Ovary (tissue), 3 donors: Measurements from ENCODE around the gene COX7B2.

ENCODE experiments used
- EP300 ChIP-seq: sonication (generic); formaldehyde crosslinking; IDR thresholded peaks from one replicate; pipeline ENCODE4 v1.6.1; 2017; ENCODE audit warnings: antibody characterized with exemption
- POLR2A ChIP-seq: fragments of 450-650 bp; IDR thresholded peaks from one replicate; pipeline ENCODE4 v1.6.1; 2017; ENCODE audit warnings: antibody characterized with exemption, mild to moderate bottlenecking, moderate library complexity
- TF ChIP-seq, protein P1 (sequence below), 3 donors: fragments of 450-650 bp in 2 of 3; fragments of 200-600 bp in 1 of 3; IDR thresholded peaks; one replicate each; pipeline versions ENCODE4 v1.5.1 to v1.8.0; 2016 to 2022; ENCODE audit warnings: antibody characterized with exemption in 3 of 3, mild to moderate bottlenecking in 1 of 3
- donor health status: DM: no; HTN: no; CAD: no.

DNA sequence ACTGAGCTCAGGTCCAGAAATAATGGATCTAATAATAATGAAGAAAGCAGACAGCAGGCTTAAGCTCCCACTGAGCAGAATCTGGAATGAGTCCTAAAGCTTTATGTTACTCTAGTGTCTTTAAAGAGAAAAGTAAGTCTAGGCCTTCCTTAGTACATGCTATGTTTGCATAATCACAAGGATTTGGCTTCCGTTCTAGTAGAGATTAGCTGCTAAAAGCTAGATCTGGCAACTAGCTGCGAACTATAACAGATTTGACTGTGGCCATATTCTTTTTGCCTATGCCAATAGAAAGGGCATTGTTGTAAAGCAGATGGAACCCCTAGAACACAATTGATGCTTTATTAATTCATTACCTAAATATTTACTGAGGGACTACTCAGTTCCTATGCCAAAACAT, 19.0 kb downstream of the COX7B2 start:
- TF ChIP-seq, protein P1, sequence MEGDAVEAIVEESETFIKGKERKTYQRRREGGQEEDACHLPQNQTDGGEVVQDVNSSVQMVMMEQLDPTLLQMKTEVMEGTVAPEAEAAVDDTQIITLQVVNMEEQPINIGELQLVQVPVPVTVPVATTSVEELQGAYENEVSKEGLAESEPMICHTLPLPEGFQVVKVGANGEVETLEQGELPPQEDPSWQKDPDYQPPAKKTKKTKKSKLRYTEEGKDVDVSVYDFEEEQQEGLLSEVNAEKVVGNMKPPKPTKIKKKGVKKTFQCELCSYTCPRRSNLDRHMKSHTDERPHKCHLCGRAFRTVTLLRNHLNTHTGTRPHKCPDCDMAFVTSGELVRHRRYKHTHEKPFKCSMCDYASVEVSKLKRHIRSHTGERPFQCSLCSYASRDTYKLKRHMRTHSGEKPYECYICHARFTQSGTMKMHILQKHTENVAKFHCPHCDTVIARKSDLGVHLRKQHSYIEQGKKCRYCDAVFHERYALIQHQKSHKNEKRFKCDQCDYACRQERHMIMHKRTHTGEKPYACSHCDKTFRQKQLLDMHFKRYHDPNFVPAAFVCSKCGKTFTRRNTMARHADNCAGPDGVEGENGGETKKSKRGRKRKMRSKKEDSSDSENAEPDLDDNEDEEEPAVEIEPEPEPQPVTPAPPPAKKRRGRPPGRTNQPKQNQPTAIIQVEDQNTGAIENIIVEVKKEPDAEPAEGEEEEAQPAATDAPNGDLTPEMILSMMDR (IDR thresholded peaks at IDR 0.05): no peak
- TF ChIP-seq POLR2A: no peak
- TF ChIP-seq EP300: no peak
